HFF-Myc (cell line): ENCODE results near the gene CWF19L1.
A peak's percentile ranks its signal among the peaks of the same experiment; 100 is the strongest.

Experiments
- DNase-seq: peaks from one replicate; pipeline ENCODE4 v3.0.0-alpha.2; 2011; ENCODE audit warnings: low read depth; ENCODE audit errors: extremely low read depth
- H3K4me3 ChIP-seq: replicated peaks from 2 replicates; pipeline ENCODE4 v1.5.1; 2011; ENCODE audit warnings: low read depth, mild to moderate bottlenecking, control low read depth, low read length
- CTCF ChIP-seq: IDR thresholded peaks from 2 replicates; pipeline ENCODE4 v1.5.1; 2012; ENCODE audit warnings: mild to moderate bottlenecking, low read depth, low read length, control low read depth; ENCODE audit errors: missing control alignments

CWF19L1 gene

GRCh38 chr10:100267239-100268104 lies at the start of gene CWF19L1:
Gene CWF19L1, minus strand, starts transcription at chr10:100267638. Its CDS starts 45 bp downstream, at chr10:100267593.
- no peak for TF ChIP-seq CTCF
- H3K4me3 ChIP-seq = peak within 1 kb of the TSS; percentile 100
- DNase-seq = peak; percentile 70

GRCh38 chr10:100315615-100316014 lies 48.2 kb upstream of the CWF19L1 start:
- no peak for DNase-seq
- no peak for TF ChIP-seq CTCF
- H3K4me3 ChIP-seq = no peak overlapping the region

- no peak overlapping the region for H3K4me3 ChIP-seq
- DNase-seq = no peak
- TF ChIP-seq CTCF = no peak
Measured at GRCh38 chr10:100311298-100311697, 43.9 kb upstream of the CWF19L1 start.

GRCh38 chr10:100307684-100308083 lies 40.2 kb upstream of the CWF19L1 start:
- H3K4me3 ChIP-seq = no peak overlapping the region
- DNase-seq = no peak
- no peak for TF ChIP-seq CTCF

- no peak overlapping the region for H3K4me3 ChIP-seq
- no peak for DNase-seq
- no peak for TF ChIP-seq CTCF
Measured at GRCh38 chr10:100306861-100307260, 39.4 kb upstream of the CWF19L1 start.

- DNase-seq = no peak
- TF ChIP-seq CTCF = no peak
- no peak overlapping the region for H3K4me3 ChIP-seq
Measured at GRCh38 chr10:100304414-100304813, 37.0 kb upstream of the CWF19L1 start.
